ENCODE results near the gene ETFA.

GRCh38 chr15:76349301-76350070 lies 38.2 kb upstream of the ETFA start:
- no peak for TF ChIP-seq CTCF (IDR thresholded peaks at IDR 0.05)
- TF ChIP-seq POLR2A (IDR thresholded peaks at IDR 0.05) = no peak

Data from prostate gland (tissue), 2 donors.